PFSK-1 (cell line): ENCODE results near the gene PCDHB7.
"Not testable (repeated sequence)": the region's sequence is repeated elsewhere in the genome, so short reads cannot be mapped to it uniquely, and the experiment has no call there.

Experiments
- FOXP2 ChIP-seq: optimal IDR thresholded peaks from 2 replicates; pipeline ENCODE3; 2011; ENCODE audit warnings: borderline replicate concordance, control low read depth, inconsistent platforms; ENCODE audit not compliant: insufficient read depth; ENCODE audit errors: extremely low read length, extremely low read depth
- POLR2AphosphoS5 ChIP-seq: IDR thresholded peaks from 2 replicates; pipeline ENCODE4 v1.6.1; 2012; ENCODE audit warnings: low read depth, mild to moderate bottlenecking, control low read depth, low read length, moderate library complexity
- REST ChIP-seq, 2 experiments: IDR thresholded peaks; 2 replicates each; pipeline versions ENCODE4 v1.6.1 to v1.8.0; 2011 to 2012; ENCODE audit warnings: low read depth in 2 of 2, low read length in 2 of 2, control low read depth in 1 of 2, inconsistent platforms in 1 of 2, mild to moderate bottlenecking in 1 of 2, moderate library complexity in 1 of 2; ENCODE audit not compliant: insufficient read depth in 1 of 2
- SIN3A ChIP-seq: IDR thresholded peaks from 2 replicates; pipeline ENCODE4 v1.6.1; 2012; ENCODE audit warnings: mild to moderate bottlenecking, low read length, moderate library complexity, borderline replicate concordance; ENCODE audit not compliant: insufficient read depth
- TAF1 ChIP-seq: IDR thresholded peaks from 2 replicates; pipeline ENCODE4 v1.6.1; 2012; ENCODE audit warnings: low read length, control low read depth, borderline replicate concordance; ENCODE audit not compliant: insufficient read depth

Gene PCDHB7

GRCh38 chr5:141213656-141214339 is 41.4 kb downstream of the PCDHB7 start, which contains the start of gene PCDHB13:
PCDHB13 (plus strand) TSS chr5:141213919; CDS start chr5:141214124, 205 bp downstream.
- not testable (repeated sequence) for TF ChIP-seq REST (IDR thresholded peaks at IDR 0.05; ENCODE audit: insufficient read depth in 1 of 2, low read depth in 2 of 2, low read length in 2 of 2); SIN3A; TAF1

- TF ChIP-seq REST (IDR thresholded peaks at IDR 0.05; ENCODE audit: insufficient read depth in 1 of 2, low read depth in 2 of 2, low read length in 2 of 2) (no peak), POLR2AphosphoS5 (no peak), FOXP2 (no peak), SIN3A (no peak), TAF1 (no peak)
Observed at GRCh38 chr5:141223112-141223783, 50.8 kb downstream of the PCDHB7 start, which contains the start of gene PCDHB14. PCDHB14 (plus strand) TSS chr5:141223343; CDS start chr5:141223506, 163 bp downstream.
